Spleen (tissue), 7 donors: ENCODE results near the gene MYO15A.

Experiments
- POLR2A ChIP-seq, 3 donors: fragments of 450-650 bp; IDR thresholded peaks; one replicate each; pipeline ENCODE4 v1.5.1; 2017; ENCODE audit warnings: antibody characterized with exemption in 3 of 3, mild to moderate bottlenecking in 1 of 3
- POLR2AphosphoS5 ChIP-seq, 3 donors: sonication (generic); formaldehyde crosslinking; IDR thresholded peaks; one replicate each; pipeline ENCODE4 v1.5.1; 2017; ENCODE audit warnings: antibody characterized with exemption in 3 of 3
- TF ChIP-seq, protein P1 (sequence below), 11 experiments: fragments of 200-600 bp in 7 of 11; fragments of 450-650 bp in 4 of 11; sonication (generic) in 4 of 11; IDR thresholded peaks in 8 of 11; conservative IDR thresholded peaks in 3 of 11; 1 replicate in 7 of 11; 2 replicates in 4 of 11; pipeline versions ENCODE4 v1.4.0 to v1.8.0; 2016 to 2021; ENCODE audit warnings: antibody characterized with exemption in 11 of 11, inconsistent platforms in 4 of 11, mild to moderate bottlenecking in 1 of 11
- donor health status: DM: no; HTN: no; CAD: no; lungs with moderate emphysema.
- donor health status: DM: no; HTN: no; CAD: no.
- donor health status: DM: no; HTN: no; CAD: no.

DNA sequence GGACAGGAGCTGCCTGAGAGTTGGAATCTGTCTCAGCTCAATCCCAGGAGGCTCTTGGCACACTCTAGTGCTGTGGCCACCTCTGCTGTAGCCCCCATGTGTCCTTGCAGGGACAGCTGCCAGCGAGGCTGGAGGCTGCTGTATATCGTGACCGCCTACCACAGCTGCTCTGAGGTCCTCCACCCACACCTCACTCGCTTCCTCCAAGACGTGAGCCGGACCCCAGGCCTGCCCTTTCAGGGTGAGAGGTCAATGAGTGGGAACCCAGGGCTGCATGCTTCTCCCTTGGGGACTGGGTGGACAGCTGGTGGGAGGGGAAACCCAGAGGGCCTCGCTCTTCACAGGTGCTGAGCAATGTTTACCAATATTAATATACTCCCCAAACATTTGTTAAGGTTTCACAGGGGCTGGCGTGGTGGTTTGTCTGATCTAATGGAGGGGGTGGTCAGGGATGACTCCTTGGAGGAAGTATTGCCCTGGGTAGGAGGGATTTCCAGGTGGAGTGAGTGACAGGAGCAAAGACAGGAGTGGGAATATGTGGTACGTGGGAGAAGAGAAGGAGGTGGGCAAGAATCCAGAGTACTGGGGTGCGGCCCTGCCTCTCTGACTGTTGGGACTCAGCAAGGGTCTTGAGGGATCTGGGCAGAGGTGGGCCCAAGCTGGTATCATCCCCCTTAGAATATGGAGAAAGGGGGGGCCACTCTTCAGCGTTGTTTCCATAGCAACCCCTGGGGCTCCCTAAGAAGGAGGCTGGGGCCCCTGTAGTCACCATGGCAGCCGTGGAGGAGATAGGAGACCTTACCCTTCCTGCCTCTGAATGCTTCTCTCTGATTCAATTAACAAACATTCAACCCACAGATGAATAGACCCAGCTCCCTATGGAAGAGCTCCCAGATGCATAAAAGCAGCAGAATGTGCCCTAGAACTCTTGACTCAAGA lies 52.9 kb downstream of the MYO15A start:
- TF ChIP-seq POLR2A (IDR thresholded peaks at IDR 0.05) (no peak), POLR2AphosphoS5 (IDR thresholded peaks at IDR 0.05) (no peak)
- TF ChIP-seq, protein P1, sequence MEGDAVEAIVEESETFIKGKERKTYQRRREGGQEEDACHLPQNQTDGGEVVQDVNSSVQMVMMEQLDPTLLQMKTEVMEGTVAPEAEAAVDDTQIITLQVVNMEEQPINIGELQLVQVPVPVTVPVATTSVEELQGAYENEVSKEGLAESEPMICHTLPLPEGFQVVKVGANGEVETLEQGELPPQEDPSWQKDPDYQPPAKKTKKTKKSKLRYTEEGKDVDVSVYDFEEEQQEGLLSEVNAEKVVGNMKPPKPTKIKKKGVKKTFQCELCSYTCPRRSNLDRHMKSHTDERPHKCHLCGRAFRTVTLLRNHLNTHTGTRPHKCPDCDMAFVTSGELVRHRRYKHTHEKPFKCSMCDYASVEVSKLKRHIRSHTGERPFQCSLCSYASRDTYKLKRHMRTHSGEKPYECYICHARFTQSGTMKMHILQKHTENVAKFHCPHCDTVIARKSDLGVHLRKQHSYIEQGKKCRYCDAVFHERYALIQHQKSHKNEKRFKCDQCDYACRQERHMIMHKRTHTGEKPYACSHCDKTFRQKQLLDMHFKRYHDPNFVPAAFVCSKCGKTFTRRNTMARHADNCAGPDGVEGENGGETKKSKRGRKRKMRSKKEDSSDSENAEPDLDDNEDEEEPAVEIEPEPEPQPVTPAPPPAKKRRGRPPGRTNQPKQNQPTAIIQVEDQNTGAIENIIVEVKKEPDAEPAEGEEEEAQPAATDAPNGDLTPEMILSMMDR (IDR thresholded peaks at IDR 0.05 in 8 of 11, conservative IDR thresholded peaks at IDR 0.05 in 3 of 11): no peak
